ENCODE results near the gene PCGF6.
"Not testable (repeated sequence)": the region's sequence is repeated elsewhere in the genome, so short reads cannot be mapped to it uniquely, and the experiment has no call there.

The PCGF6 gene, protein sequence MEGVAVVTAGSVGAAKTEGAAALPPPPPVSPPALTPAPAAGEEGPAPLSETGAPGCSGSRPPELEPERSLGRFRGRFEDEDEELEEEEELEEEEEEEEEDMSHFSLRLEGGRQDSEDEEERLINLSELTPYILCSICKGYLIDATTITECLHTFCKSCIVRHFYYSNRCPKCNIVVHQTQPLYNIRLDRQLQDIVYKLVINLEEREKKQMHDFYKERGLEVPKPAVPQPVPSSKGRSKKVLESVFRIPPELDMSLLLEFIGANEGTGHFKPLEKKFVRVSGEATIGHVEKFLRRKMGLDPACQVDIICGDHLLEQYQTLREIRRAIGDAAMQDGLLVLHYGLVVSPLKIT

DNA sequence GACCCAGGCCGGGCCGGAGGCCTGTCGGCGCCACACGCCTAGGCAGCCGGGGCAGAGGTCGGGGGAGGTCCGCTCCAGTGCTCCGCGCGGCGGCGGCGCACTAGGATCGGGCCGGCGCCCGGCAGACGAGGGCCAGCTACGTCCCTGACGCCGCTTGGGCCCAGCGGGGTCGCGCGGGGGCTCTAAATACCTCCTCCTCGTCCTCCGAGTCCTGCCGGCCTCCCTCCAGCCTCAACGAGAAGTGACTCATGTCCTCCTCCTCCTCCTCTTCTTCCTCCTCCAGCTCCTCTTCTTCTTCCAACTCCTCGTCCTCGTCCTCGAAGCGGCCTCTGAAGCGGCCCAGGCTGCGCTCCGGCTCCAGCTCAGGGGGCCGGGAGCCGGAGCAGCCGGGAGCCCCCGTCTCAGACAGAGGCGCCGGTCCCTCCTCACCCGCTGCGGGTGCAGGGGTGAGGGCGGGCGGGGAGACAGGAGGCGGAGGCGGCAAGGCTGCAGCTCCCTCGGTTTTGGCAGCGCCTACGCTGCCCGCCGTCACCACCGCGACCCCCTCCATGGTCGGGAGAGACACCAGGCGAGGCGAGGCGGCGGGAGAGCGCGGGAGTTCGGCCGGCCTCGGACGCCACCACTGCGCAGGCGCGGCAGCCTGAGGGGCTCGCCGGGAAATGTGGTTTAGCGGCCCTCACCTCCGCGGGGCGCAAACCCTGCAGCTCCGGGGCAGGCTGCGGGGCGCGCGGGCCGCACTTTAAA lies at the start of gene PCGF6:
TSS of gene PCGF6 (minus strand) at position 624 of the 744 bp plus-strand sequence. CDS start at position 550, 74 bp downstream.
- DNase-seq: peak; percentile 54 to 74

DNA sequence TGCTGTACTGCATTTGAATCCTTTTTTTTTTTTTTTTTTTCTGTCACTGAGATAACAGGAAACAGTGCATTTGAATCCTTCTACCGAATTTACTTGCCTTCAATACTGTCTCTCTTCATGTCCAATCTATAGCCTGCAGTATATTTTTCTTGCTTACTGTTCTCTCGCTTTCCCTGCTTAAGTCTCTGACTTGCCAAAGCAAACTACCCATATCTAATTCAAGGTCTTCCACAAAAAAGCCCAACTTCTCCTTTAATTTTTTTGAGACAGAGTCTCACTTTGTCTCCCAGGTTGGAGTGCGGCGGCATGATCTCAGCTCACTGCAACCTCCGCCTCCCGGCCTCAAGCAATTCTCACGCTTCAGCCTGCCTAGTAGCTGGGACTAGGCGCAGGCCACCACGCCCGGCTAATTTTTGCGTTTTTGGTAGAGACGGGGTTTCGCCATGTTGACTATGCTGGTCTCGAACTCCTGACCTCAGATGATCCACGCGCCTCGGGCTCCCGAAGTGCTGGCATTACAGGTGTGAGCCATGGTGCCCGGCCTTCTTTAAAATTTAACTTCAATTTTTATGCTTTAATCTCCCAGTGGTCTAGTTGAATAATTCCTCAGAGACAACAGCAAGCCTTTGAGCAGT lies 46.4 kb upstream of the PCGF6 start:
- DNase-seq: no peak

DNA sequence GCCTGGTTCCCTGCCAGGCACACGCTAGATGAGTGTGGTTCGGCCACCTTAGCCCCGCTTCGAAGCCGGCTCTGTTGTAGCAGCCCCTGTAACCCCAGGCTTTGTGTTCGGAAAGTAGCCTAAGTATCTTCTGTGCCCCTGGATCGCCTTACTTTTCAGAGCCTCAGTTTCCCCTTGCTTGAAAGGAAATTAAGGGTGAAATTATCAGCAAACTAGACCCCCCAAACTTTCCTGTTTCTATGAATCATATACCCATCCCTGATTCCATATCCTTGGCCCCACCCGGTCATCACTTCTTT lies 45.8 kb upstream of the PCGF6 start:
- no peak for DNase-seq

DNA sequence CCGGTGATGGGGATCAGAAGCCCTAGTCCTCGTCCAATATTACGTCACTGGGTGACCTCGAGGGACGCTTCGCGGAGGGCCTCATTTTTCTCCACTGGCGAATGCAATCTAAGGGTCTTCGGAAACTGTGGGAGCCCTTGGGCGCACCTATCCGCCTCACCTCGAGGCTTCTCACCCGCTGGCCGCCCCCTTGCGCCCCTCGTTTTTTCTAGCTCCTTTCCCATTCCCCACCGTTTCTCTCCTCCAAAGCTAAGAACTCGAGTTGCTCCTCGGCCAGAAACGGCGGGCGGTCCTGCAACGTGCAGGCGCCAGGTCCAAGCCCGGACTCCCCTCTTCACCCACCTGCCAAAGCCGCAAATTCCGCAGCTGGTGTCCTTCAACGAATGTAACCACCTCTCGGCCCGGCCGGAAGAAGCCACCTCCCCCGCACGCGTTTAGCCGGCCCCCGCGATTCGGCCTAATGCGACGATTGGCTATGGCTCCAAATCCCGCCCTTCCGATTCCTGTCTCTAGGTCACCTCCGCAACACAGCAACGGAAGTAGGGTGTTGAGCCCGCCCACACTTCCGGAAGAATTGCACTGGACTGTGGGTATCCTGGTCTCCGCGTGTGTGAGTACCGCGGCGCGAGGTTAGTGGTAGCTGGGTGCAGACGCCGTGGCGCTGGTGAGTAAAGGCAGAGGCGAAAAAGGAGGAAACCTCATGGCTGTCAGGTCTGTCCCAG lies 45.3 kb upstream of the PCGF6 start, which contains the start of the genes ATP5MK and PDCD11:
TSS of gene ATP5MK (minus strand) at position 409 of the 722 bp plus-strand sequence. CDS start 4,018 bp downstream, outside the sequence.
TSS of gene PDCD11 (plus strand) at position 560 of the 722 bp plus-strand sequence. CDS start 1,801 bp downstream, outside the sequence.
- peak; percentile 97 to 98 for DNase-seq

DNA sequence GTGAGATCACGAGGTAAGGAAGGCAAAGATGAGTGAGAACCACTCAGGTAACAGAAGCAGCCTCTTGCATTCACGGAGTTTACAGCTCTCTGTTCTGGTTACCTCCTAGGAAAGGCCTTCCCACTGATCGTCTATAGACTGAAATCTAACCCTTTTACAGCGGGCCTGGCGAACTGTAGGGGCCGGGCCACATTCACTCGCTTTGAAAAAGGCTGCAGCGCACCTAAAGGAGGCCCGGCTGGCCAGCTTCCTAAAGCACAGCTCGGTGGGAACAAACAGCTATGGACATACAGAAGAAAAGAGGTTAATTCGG lies 44.8 kb upstream of the PCGF6 start:
- DNase-seq: no peak

DNA sequence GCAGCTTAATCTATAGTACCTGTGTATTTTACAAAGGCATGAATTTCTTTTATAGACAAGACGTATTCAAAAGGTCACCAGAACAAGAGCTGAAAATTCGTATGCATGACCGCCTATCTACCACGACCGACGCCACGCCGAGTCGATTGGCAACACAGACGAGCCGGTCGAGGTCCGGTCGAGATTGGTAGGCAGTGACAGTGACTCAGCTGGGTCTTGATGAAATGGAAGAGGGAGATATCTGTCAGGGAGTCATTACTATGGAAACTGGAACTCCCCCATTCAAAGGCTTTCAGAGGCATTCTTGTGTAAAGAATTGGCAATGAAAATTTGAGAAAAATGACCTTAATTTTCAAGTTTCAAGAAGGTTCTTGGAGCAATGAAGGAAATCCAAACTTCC lies 43.2 kb upstream of the PCGF6 start:
- no peak for DNase-seq

DNA sequence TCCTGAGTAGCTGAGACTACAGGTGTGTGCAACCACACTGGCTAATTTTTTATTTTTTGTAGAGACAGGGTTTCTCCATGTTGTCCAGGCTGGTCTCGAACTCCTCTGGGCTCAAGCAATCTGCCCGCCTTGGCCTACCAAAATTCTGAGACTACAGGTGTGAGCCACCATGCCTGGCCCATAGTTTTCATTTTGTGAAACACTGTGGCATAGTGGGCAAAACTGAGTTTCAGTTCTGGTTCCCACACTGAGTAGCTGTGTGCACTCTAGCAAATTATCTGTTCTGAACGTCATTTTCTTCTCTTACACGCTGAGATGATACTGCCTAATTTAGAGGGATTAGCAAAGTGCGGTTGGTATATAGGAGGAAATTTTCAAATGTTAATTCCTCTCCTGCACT lies 31.8 kb upstream of the PCGF6 start:
- DNase-seq: no peak

DNA sequence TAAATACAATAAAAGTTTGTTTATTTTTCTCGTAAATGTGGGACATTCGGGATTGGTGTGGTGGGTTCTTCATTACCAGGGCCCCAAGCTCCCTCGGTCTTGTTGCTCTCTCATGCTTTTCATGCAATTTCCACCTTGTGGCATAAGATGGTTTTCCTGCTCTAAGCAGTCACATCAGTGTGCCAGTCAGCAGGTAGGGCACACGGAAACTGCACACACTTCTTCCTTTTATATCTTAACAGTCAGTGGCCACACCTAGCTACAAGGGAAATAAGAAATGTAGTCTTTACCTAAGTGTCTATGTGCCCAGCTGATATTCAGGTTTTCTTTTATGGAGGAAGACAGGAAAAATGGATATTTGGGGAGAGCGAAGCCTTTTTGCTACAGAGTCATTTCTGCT lies 23.3 kb upstream of the PCGF6 start:
- DNase-seq: no peak

DNA sequence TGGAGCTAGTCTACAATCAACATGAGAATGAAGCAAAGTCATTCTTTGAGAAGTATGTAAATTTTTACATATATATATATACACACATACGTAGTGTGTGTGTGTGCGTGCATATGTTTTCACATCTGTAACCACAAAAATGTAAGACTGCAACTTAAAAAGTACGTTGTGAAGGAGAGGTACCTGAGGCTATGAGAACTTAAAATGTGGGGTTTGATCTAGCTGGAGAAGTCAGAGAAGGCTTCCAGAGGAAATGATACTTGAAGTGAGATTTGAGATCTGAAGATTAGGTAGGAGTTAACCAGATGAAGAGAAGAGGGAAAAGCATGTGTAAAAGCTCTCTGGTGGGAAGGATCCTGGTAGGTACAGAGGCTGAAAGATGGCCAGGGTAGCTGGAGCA lies 22.6 kb upstream of the PCGF6 start:
- DNase-seq: no peak

DNA sequence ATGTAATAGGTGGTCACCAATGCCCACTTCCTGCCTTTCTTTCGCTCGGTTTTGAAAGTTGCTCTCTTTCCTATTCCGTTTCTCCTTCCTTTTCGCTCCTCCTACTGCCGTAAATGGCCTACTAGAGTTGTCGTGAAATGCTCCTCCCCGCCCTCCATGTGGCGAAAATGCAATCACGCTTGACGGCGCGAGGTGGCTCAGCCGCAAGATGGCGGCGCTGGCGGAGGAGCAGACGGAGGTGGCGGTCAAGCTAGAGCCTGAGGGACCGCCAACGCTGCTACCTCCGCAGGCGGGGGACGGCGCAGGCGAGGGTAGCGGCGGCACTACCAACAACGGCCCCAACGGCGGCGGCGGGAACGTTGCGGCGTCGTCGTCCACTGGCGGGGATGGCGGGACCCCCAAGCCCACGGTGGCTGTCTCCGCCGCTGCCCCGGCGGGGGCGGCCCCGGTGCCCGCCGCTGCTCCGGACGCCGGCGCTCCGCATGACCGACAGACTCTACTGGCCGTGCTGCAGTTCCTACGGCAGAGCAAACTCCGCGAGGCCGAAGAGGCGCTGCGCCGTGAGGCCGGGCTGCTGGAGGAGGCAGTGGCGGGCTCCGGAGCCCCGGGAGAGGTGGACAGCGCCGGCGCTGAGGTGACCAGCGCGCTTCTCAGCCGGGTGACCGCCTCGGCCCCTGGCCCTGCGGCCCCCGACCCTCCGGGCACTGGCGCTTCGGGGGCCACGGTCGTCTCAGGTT lies 17.0 kb upstream of the PCGF6 start, which contains the start of gene TAF5:
TSS of gene TAF5 (plus strand) at position 195 of the 737 bp plus-strand sequence. CDS start at position 209, 14 bp downstream.
- DNase-seq: peak; percentile 90 to 95

DNA sequence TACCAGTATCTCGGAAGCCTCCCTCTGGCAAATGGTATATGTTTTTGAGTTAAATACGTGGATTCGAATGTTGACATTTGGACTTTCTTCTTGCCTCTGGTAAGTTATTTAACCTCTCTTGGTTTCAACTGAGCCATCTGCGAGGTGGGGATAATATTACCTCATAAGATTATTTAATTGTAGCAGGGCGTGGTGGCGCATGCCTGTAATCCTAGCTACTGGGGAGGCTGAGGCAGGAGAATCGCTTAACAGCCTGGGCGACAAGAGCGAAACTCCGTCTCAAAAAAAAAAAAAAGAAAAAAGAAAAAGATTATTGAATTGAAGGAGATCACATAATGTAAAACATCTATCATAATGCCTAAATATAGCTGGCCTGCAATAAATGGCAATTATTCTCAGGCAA lies 16.4 kb upstream of the PCGF6 start:
- DNase-seq: no peak

DNA sequence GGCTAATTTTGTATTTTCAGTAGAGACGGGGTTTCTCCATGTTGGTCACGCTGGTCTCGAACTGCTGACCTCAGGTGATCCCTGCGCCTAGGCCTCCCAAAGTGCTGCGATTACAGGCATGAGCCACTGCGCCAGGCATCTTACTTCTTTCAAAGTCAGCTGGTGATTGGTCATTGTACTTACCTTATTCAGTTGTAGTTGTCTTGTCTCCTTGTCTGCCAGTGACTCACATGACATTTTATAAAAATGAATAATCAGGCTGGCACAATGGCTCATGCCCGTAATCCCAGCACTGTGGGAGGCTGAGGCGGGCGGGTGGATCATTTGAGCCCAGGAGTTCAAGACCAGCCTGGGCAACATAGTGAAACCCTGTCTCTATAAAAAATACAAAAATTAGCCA lies 9.9 kb upstream of the PCGF6 start:
- not testable (repeated sequence) for DNase-seq

DNA sequence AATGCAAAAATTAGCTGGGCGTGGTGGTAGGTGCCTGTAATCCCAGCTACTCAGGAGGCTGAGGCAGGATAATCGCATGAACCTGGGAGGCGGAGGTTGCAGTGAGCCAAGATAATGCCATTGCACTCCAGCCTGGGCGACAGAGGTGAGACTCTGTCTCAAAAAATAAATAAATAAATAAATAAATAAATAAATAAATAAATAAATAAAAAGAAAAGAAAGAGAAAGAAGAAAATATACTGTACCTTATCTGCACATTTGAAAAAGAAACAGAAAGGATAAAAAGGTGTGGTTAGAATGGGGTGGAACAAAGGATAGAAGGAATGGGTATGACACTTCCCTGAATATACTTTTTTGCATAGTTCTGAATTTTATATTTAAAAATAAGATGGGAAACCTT lies 8.6 kb upstream of the PCGF6 start:
- not testable (repeated sequence) for DNase-seq

DNA sequence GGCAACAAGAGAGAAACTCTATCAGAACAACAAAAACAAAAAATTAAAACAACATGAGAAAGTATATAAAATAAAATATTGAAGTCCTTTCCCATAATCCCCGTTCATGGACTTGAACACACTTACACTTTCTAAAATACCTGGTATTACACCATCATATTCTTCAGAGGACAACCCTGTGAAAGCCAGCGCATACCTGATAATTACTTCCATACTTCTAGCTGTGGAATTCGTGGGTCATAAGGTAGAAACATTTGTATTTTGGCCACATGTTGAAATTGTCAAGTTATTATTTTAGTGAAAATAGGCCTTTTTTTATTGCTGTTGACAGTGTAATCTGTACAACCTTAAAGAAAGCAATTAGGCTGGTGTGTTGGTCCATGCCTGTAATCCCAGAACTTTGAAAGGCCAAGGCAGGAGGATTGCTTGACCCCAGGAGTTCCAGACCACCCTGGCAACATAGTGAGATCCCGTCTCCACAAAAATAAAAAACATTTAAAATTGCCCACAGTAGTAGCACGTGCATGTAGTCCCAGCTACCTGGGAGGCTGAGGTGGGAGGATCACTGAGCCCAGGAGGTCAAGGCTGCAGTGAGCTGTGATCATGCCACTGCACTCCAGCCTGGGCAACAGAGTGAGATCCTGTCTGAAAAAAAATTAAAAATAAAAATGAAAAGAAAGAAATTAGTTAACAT lies 5.1 kb upstream of the PCGF6 start:
- DNase-seq: no peak

DNA sequence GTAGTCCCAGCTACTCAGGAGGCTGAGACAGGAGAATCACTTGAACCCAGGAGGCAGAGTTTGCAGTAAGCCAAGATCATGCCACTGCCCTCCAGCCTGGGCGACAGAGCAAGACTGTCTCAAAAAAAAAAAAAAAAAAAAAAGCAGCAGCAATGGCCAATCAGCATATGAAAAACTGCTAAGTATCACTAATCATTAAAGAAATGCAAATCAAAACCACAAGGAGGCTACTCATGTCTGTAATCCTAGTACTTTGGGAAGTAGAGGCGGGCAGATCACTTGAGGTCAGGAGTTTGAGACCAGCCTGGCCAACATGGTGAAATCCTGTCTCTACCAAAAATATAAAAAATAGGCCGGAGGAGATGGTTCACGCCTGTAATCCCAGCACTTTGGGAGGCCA lies 3.6 kb upstream of the PCGF6 start:
- DNase-seq: not testable (repeated sequence)

DNA sequence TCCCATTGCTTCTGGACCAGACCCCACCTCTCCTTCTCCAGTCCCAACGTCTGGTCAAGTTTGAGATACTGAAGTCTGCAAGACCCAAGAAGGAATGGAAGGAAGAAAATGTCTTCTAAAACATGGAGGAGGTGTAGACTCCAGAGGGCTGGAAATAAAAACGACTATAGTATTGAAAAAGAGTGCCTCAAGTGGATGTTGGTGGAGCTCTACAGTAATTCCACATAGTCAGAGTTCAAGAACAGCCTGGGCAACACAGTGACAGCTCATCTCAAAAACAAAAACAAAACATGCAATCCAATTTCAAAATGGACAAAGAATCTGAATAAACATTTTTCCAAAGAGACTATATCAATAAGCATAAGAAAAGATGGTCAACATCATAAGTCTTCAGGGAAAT lies 2.3 kb upstream of the PCGF6 start:
- no peak for DNase-seq

DNA sequence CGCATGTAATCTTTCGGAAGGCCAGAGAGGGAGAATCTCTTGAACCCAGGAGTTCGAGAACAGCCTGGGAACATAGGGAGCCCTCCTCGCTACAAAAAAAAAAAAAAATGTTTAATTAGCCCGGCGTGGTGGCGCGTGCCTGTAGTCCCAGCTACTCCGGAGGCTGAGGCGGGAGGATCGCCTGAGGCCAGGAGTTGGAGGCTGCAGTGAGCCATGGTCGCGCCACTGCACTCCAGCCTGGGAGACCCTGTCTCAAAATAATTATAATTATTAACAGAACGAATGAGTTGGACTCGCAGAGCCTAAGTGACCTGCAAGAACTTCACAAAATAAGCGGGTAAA lies 794 bp downstream of the PCGF6 start:
- DNase-seq: no peak

DNA sequence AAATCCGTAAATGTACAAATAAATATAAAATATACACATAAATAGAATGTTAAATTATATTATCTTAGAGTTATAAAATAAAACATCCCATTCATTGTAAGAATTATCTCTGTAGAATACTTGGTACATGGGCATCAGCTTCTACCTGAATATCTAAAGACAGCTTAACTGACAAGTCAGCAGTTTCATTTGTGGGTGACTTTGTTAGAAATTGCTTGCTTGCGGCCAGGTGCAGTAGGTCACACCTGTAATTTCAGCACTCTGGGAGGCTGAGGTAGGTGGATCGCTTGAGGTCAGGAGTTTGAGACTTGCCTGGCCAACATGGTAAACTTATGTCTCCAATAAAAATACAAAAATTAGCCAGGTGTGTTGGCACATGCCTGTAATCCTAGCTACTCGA lies 14.6 kb downstream of the PCGF6 start:
- no peak for DNase-seq

DNA sequence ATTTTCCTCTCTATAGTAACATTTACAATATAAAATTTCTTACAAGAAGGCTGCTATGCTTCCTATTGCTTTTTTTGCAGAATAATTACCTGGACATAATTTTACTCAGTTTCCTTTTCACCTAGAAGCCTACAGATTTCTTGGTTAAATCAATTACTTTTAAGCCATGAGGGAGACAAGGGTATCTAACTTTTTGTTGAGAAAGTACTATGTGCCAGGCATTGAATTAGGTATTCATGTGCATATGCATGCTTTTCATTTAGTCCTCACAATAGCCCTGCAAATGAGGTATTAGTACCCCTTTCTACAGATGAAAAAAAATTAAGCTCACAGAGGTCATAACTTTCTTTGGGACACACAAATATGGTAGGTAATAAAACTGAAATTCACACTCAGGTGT lies 16.4 kb downstream of the PCGF6 start:
- no peak for DNase-seq

DNA sequence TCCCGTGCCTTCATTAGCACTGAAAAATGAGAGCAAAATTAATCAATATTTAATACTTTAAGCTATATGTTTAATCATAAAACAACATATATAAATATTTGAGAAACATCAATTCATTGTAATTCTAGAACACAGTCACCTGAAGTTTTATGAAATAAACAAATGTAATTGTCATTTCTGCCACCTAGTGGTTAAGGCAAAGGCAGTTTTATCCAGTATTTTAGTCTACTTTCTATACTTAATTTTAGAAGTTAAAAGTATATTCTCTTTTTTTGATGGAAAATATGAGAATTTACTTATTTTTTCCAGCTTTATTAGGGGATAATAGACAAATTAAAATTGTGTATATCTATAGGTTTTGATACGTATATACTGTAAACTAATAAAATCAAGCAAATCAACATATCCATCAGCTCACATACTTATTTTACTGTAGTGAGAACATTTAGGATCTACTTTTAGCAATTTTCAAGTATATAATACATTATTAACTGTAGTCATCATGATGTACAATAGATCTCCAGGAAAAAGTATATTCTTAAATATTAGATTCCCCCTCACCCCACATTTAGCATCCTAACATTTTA lies 16.9 kb downstream of the PCGF6 start:
- peak in 1 of 2 donors; percentile 5 for DNase-seq

DNA sequence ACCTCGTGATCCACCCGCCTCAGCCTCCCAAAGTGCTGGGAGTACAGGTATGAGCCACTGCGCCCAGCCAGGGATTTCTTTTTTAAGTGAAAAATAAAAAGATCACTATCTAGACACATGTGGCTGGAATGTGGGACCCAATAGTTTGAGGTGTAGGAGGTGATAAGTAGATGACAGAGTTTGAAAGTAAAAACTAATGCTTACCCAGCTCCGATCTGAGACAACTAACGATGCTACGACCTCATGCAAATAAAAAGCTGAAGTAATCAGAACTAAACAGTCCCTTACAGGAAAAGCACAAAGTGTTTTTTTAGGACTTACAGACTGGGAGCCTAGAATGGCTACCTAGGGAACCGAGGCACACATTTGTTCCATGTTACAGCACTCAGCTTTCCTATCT lies 23.0 kb downstream of the PCGF6 start:
- no peak for DNase-seq
